Activated naive CD8-positive, alpha-beta T cell treated with anti-CD3 and anti-CD28 coated beads for 36 hours (primary cell): Measurements from ENCODE around the gene SOX21. TPM values are rescaled to one million over a fixed set of nuclear protein-coding genes. Genes with fewer than 3 reads are reported as not detected.

Experiments
- DNase-seq: peaks from one replicate; pipeline ENCODE4 v3.0.0; 2021
- H3K27ac Mint-ChIP-seq: one replicate; pipeline ENCODE4 v1.8.0; 2022; ENCODE audit warnings: mild to moderate bottlenecking, moderate library complexity, mixed read lengths
- H3K27me3 Mint-ChIP-seq: one replicate; pipeline ENCODE4 v1.8.0; 2022; ENCODE audit warnings: mild to moderate bottlenecking, mixed read lengths
- H3K36me3 Mint-ChIP-seq: one replicate; pipeline ENCODE4 v1.8.0; 2021; ENCODE audit warnings: mild to moderate bottlenecking, mixed read lengths
- H3K4me1 Mint-ChIP-seq: one replicate; pipeline ENCODE4 v1.8.0; 2021; ENCODE audit warnings: mixed read lengths
- H3K4me3 Mint-ChIP-seq: one replicate; pipeline ENCODE4 v1.8.0; 2022; ENCODE audit warnings: mild to moderate bottlenecking, moderate library complexity, mixed read lengths
- H3K9me3 Mint-ChIP-seq: one replicate; pipeline ENCODE4 v1.8.0; 2022; ENCODE audit warnings: mixed read lengths
- total RNA-seq, 2 experiments: library from RNA; stranded (reverse); gene quantifications; one replicate each; pipeline ENCODE4 v1.2.3, GENCODE V29; 2021

The SOX21 gene
- total RNA-seq, 2 experiments from 2014 or later: not detected

DNA sequence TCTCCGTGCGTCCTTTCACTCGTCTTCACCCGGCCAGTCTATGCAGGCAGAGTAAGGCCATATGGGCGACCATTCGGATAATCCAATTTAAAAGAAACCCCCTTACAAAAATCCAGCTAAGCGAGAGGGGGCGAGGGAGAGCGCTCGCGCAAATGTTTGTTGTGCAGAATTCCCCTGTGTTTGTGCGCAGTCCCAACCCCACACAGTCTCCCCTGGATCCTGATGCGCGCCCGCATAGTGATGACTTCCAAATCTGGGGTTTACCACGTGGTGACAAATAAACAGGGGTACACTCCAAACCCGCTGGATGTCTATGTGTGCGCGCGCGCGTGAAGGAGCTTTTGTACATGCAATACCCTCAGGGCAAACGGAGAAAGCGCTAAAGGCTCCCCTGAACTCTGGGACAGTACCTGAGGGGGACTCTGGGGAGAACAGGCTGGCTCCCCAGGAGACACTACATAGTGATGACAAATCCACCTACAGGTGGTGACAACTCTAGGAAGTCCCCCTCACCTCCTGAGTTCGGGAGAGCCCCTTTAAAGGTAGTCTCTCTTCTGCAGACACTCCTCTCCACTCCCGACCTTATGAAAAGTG lies 8.5 kb downstream of the SOX21 start:
- Mint-ChIP-seq H3K4me1 (peaks cover 9% of the 10 kb centered on the region), H3K9me3 (peaks cover 10% of the 10 kb centered on the region), H3K4me3 (no peak overlapping the region), H3K36me3 (peaks cover 2% of the 10 kb centered on the region), H3K27ac (no peak overlapping the region), H3K27me3 (peaks cover 100% of the 10 kb centered on the region)
- DNase-seq: no peak

DNA sequence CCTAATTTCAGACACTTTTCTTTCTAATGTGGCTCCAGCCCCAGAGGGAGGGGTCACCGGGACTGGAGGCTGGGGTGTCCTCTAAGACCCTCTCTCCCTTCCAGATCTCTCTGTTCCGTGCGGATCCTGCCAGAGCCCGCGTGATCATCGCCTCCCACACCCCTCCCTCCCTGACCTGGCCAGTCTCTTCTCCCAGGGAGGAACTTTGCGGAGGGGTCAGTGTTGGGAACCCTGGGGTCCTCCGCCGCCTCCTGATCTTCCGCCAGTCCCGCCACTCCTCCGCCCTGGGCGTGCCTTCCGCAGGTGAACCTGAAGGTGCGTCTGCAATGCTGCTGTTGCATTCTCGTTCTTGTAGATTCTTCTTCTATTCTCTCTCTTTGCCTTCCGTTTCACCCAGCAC lies 9.1 kb downstream of the SOX21 start:
- H3K27me3 Mint-ChIP-seq: peaks cover 100% of the 10 kb centered on the region
- H3K27ac Mint-ChIP-seq: no peak overlapping the region
- peaks cover 2% of the 10 kb centered on the region for H3K36me3 Mint-ChIP-seq
- peaks cover 9% of the 10 kb centered on the region for H3K4me1 Mint-ChIP-seq
- DNase-seq: no peak
- peaks cover 10% of the 10 kb centered on the region for H3K9me3 Mint-ChIP-seq
- H3K4me3 Mint-ChIP-seq: no peak overlapping the region

DNA sequence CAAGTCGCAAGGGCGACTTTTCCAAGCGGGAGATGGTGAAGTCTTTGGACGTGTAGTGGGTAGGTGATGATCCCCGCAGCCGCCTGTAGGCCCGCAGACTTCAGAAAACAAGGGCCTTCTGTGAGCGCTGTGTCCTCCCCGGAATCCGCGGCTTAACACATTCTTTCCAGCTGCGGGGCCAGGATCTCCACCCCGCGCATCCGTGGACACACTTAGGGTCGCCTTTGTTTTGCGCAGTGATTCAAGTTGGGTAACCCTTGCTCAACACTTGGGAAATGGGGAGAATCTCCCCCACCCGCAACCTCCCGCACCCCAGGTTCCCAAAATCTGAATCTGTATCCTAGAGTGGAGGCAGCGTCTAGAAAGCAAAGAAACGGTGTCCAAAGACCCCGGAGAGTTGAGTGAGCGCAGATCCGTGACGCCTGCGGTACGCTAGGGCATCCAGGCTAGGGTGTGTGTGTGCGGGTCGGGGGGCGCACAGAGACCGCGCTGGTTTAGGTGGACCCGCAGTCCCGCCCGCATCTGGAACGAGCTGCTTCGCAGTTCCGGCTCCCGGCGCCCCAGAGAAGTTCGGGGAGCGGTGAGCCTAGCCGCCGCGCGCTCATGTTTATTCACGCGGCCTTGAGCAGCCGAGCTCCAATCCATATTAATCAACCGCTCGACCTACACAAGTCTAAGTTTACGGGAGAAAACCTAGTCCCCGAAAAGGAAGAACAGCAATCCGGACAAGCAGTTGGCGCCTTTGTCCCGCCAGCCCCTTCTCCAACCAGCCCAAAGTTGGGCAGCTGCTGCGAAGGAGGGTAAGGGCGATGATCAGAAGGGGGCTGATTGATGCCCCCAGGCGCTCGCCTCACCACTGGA lies 9.9 kb downstream of the SOX21 start:
- Mint-ChIP-seq H3K4me3 (no peak overlapping the region), H3K27me3 (peaks cover 98% of the 10 kb centered on the region)

DNA sequence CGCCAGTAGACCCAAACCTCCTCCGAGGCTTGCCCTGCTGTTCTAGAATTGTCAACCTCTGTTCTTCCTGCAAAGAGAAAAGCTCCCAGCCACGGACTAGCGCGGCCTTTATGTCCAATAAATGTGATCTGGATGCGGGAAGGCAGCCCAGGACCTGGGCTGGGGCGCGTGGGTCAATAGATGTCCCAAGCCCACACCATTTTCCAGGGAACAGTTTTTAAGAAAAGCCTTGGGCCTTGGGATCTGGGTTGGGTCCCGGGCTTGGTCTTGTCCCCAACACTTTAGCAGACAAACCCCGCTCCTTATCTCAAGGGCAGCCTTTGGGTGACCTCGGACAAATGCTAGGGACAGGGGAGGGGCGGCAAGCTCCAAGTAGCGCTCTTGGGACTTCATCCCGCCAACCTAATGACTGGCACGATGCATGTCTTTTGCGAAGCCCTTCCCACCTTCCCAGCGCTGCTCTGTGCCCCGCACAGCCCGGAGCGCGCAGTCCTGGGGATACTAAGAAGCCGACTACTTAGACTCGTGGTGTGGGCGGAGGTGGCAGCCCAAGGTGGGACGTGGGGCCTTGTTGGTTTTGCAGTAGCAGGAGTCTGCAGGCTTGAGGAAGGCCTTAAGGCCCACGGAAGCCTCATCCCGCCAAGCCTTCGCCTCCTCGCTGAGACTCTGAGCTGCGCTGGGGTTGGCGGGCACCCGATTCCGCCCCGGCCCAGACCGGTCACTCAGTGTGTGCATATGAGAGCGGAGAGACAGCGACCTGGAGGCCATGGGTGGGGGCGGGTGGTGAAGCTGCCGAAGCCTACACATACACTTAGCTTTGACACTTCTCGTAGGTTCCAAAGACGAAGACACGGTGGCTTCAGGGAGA lies 10.8 kb downstream of the SOX21 start:
- Mint-ChIP-seq H3K4me1 (peaks cover 2% of the 10 kb centered on the region), H3K36me3 (peaks cover 2% of the 10 kb centered on the region), H3K9me3 (peaks cover 10% of the 10 kb centered on the region), H3K27ac (no peak overlapping the region), H3K27me3 (peaks cover 96% of the 10 kb centered on the region), H3K4me3 (no peak overlapping the region)
- no peak for DNase-seq

More for the DNA sequence above, 9.9 kb downstream of the SOX21 start:
- Mint-ChIP-seq H3K9me3 (peaks cover 10% of the 10 kb centered on the region), H3K4me1 (peaks cover 2% of the 10 kb centered on the region), H3K36me3 (peaks cover 2% of the 10 kb centered on the region), H3K27ac (no peak overlapping the region)
- DNase-seq: no peak

DNA sequence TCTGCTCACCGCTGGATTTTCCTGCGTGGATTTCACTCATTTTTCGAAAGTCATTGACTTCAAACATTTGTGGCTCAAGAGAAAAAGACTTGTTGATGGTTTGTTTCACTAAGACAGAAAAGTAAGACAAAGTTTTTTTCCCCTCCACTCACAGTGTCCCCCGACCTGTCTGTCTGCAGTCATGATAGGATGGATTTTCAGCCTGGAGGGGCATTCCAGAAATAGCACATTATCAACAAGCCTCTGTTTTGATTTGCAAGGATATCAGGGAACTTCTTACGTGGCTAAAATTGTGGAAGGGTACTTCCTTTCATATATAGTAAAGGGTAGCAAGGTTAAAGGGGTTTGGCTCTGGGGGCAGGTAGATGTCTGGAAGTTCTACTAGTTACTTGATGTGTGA lies 11.8 kb downstream of the SOX21 start:
- Mint-ChIP-seq H3K9me3 (peaks cover 8% of the 10 kb centered on the region), H3K27me3 (peaks cover 94% of the 10 kb centered on the region), H3K4me1 (peaks cover 2% of the 10 kb centered on the region), H3K27ac (no peak overlapping the region), H3K4me3 (no peak overlapping the region), H3K36me3 (peaks cover 2% of the 10 kb centered on the region)
- no peak for DNase-seq

DNA sequence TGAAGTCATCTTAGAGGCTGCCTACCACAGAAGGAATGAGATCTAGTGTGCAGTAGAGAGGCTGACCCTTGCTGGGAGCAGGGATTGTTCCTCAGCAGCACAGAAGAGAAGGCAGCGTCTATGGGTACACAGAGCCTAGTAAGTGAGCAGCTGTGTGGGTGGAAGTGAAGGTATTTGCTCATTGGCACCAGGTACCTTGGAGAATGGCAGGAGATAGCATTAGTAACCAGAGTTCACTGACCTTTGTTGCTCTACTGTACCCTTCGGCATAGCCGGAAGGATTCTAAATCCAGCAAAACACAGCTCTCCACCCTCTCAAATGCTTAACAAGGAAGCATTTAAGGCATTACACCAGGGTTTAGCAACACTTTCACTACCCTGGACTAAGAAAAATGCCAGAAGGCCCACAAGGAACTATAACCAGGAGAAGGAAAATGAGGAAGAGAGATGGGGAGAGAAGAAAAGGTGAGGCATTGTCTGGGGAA lies 12.3 kb downstream of the SOX21 start:
- Mint-ChIP-seq H3K27me3 (peaks cover 92% of the 10 kb centered on the region), H3K27ac (no peak overlapping the region), H3K4me3 (no peak overlapping the region), H3K9me3 (peaks cover 6% of the 10 kb centered on the region), H3K36me3 (peaks cover 2% of the 10 kb centered on the region), H3K4me1 (peaks cover 2% of the 10 kb centered on the region)
- DNase-seq: no peak

DNA sequence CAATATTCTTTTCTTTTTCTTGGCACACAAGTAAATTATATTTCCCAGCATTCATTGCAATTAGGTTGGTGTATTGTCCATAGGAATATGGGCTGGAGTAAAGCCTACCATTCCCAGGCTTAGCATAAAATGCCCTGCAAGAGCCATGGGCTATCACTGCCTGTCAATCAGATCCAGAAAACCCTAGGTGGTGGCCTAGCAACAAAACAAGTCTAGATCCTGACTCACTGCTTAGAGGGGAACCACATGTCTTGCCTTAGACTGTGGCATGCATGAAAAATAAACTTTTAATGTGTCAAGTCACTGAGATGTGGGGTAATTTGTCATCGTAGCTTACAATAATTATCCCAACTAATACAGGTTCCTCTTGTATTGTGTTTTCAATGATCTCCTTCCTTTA lies 16.2 kb downstream of the SOX21 start:
- no peak for DNase-seq
- H3K4me1 Mint-ChIP-seq: no peaks in the 10 kb centered on the region
- no peaks in the 10 kb centered on the region for H3K9me3 Mint-ChIP-seq
- no peak overlapping the region for H3K4me3 Mint-ChIP-seq
- peaks cover 75% of the 10 kb centered on the region for H3K27me3 Mint-ChIP-seq
- no peaks in the 10 kb centered on the region for H3K36me3 Mint-ChIP-seq
- no peak overlapping the region for H3K27ac Mint-ChIP-seq

DNA sequence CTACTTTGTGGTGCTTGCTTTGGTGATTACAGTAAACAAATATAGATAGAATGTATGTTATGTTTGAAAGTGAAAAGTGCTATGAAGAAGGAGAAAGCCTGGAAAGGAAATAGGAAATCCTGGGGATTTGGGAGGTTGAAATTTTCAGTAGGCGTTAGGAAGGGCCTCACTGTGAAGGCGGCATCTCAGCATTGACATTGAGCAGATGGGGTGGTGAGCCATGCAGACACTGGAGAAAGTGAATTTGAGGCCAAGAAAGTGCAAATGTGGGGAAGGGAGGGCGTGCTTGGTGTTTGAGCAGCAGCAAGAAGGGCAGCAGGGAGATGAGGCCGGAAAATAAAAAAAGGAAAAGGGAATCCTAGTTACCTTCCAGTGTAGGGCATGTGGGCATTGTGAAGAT lies 20.3 kb downstream of the SOX21 start:
- no peak for DNase-seq
- Mint-ChIP-seq H3K9me3 (no peaks in the 10 kb centered on the region), H3K4me3 (no peak overlapping the region), H3K27me3 (peaks cover 54% of the 10 kb centered on the region), H3K27ac (no peak overlapping the region), H3K36me3 (no peaks in the 10 kb centered on the region), H3K4me1 (no peaks in the 10 kb centered on the region)

DNA sequence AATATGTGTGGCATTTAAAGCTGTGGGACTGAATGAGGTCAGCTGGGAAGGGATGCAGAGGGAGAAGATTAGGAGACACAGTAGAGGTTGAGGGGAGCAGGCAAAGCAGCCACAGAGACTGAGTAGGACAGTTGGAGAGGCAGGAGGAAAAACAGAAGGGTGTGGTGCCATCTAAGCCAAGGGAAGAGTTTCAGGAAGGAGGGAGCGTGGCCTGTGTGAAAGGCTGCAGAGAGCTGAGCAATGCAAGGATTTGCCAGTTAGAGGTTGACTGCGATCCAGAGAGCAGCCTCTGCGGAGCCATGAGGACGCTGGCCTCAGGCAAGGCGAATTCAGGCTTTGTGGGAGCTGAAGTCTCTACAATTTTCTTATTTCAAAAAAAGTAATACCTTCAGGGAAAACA lies 28.9 kb downstream of the SOX21 start:
- Mint-ChIP-seq H3K9me3 (no peaks in the 10 kb centered on the region), H3K36me3 (no peaks in the 10 kb centered on the region), H3K27ac (no peak overlapping the region), H3K4me3 (no peak overlapping the region), H3K4me1 (no peaks in the 10 kb centered on the region), H3K27me3 (peaks cover 39% of the 10 kb centered on the region)
- no peak for DNase-seq

DNA sequence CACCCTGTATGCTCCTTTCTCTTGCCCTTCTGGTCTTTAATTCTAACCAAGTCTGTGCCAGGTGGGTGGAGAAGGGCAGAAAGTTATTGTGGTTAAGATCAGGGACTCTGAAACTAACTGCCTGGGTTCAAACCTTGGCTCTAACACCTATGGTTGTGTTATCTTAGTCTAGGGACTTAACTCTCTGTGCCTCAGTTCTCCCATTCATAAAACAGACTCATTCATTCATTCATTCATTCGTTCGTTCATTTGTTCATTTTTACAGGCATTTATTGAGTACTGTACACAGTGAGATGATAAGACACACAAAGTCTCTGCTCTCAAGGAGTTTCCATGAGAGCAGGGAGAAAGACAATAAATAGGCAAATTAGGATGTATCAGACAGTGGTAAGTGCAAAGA lies 30.1 kb downstream of the SOX21 start:
- H3K4me1 Mint-ChIP-seq: no peaks in the 10 kb centered on the region
- H3K27ac Mint-ChIP-seq: no peak overlapping the region
- H3K9me3 Mint-ChIP-seq: no peaks in the 10 kb centered on the region
- H3K4me3 Mint-ChIP-seq: no peak overlapping the region
- no peak for DNase-seq
- H3K27me3 Mint-ChIP-seq: peaks cover 42% of the 10 kb centered on the region
- no peaks in the 10 kb centered on the region for H3K36me3 Mint-ChIP-seq

DNA sequence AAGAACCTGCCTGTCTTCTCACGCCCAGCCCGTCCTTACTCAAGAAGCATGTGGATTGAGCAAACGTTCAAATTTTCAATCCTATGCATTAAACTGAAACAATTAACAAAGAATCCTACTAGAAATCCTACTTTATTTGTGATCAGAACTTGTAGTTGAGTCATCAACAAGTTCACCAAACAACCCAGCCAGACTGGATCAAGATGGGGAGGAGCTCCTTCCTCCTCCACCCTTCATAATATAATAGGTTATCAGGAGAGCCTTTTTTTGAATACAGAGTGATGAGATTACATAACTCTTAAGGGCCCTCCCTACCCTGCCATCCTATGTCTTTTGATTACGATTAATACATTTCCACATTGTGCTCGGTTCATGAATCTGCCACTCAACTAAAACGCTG lies 32.7 kb downstream of the SOX21 start:
- peaks cover 48% of the 10 kb centered on the region for H3K27me3 Mint-ChIP-seq
- no peak for DNase-seq
- H3K9me3 Mint-ChIP-seq: no peaks in the 10 kb centered on the region
- no peaks in the 10 kb centered on the region for H3K36me3 Mint-ChIP-seq
- H3K27ac Mint-ChIP-seq: no peak overlapping the region
- no peaks in the 10 kb centered on the region for H3K4me1 Mint-ChIP-seq
- H3K4me3 Mint-ChIP-seq: no peak overlapping the region

DNA sequence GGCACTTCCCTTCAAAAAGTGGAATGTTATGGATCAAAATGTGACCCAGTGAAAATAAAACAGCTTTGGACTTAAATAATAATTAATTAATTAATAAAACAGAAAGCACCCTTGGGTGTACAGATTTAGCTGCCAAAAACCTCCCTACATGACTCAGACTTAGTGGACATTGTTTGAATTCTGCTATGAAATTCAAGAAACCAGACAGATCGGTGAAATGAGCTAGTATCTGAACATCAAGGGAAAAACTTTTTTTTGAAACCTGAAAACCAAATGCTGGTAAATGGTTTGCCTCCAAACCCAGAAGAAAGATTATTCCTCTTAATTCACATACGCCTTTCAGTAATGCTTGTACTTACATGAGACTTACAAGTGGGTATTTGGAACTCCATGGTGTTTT lies 33.5 kb downstream of the SOX21 start:
- peaks cover 52% of the 10 kb centered on the region for H3K27me3 Mint-ChIP-seq
- H3K9me3 Mint-ChIP-seq: no peaks in the 10 kb centered on the region

DNA sequence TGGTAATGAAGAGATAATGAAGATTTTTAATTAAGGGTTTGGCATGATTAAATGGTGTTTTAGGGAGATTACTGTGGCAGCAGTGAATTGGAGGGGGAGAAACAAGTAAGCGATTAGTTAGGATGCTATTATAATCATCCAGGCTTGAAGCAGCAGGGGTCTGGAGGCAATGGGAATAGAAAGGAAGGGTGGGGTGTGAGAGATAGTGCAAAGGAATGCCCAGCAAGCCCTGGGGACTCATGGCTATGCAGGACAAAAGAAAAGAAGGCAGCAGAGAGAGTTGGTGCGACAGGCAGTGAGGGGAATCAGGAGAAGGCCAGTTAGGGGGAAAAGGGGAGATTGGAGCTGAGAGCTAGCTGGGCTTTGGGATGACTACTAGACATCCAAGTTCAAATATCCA lies 34.5 kb downstream of the SOX21 start:
- Mint-ChIP-seq H3K27ac (no peak overlapping the region), H3K9me3 (no peaks in the 10 kb centered on the region), H3K36me3 (no peaks in the 10 kb centered on the region), H3K27me3 (peaks cover 47% of the 10 kb centered on the region), H3K4me3 (no peak overlapping the region), H3K4me1 (no peaks in the 10 kb centered on the region)
- DNase-seq: no peak

More for the DNA sequence above, 33.5 kb downstream of the SOX21 start:
- DNase-seq: no peak
- Mint-ChIP-seq H3K36me3 (no peaks in the 10 kb centered on the region), H3K27ac (no peak overlapping the region), H3K4me1 (no peaks in the 10 kb centered on the region), H3K4me3 (no peak overlapping the region)

DNA sequence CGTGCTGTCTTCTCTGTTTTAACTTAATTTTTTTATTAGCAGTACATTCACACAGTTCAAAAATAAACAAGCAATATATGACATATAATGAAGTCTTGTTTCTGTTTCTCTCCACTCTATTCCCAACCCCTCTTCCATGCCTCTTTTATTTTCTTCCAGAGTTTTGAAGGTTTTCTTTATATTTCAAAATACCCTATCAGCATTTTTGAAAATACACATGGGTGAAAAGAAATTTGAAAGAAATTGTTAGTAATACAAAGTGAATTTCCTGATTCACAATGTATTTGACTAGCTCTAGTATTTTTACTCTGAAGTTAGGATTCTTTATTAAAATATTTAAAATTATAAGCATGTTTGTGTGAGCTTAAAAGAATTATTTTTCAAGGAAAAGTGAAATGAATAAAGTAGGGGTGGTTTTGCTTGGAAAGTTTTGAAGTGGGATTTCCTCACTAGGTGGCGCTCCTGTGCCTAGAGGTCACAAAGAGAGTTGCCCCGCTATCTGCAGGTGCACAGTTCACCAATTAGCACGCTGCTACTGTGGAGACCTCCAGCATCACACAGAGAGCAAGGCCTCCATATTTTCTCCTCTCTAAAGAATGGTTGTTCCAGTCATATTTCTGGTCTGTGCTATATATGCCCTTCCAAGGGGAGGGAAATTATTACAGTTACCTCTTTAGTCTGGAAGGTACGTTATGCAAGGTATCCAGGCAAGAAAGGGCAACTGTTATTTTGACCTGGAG lies 37.6 kb downstream of the SOX21 start:
- Mint-ChIP-seq H3K9me3 (no peaks in the 10 kb centered on the region), H3K36me3 (no peaks in the 10 kb centered on the region), H3K4me1 (no peaks in the 10 kb centered on the region), H3K4me3 (no peak overlapping the region), H3K27ac (no peak overlapping the region), H3K27me3 (peaks cover 43% of the 10 kb centered on the region)
- peak; percentile 38 for DNase-seq
